ENCODE results near the gene PRLR. TPM values are rescaled to one million over a fixed set of nuclear protein-coding genes. Genes with fewer than 3 reads are reported as not detected.

The PRLR gene
- total and polyA plus RNA-seq, 10 of the 15 experiments (the other 5 are each of a cell fraction or from before 2014, with no cell fraction given), result 0.03 to 8.1 (median 0.20) TPM

DNA sequence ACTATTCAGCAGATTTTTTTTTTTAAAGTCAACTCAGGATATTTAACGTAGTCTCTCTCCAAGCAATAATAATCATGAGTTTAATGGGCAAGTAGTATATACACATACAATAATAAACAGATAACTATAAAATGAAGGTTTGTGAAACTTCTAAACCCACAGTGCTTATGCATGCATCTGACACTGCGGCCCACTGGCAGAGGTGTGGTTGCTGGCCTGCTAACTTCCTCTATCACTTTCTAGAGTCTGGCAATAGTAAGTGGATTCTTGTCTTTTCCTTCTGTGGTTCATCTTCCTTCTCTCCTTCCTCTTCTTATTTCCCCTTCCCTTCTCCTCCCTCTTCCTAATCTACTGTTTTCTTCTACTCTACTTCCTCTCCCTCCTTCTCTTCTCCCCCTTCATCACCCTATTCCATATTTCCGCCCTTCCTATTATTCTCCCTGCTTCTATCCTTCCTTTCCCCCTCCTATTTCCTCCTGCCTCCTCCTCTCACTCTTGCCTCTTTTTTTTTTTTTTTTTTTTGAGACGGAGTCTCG is 164.0 kb downstream of the PRLR start:
- RAD21 ChIA-PET (ENCODE audit: unreplicated experiment), result no interaction called here
- peaks cover 0 to 2% of the 10 kb centered on the region in 2 experiments; a peak in 1 of 4 replicates for H3K36me3 ChIP-seq (ENCODE audit: control insufficient read depth in 2 of 2, insufficient read depth in 2 of 2, low read length in 1 of 2)
- in situ Hi-C loops (cut with MboI), result no loop called here
- WGBS (ENCODE audit: insufficient coverage, insufficient replicate concordance, low lambda C conversion rate, missing lambda C conversion rate), result 71% methylated on average over 3 of the region's 5 CpGs
- no peaks in the 10 kb centered on the region for H4K20me1 ChIP-seq (ENCODE audit: control insufficient read depth, insufficient read depth)
- no peaks in the 10 kb centered on the region for H3K79me2 ChIP-seq (ENCODE audit: control insufficient read depth, insufficient read depth, low read length)
- no peak overlapping the region for H3K9ac ChIP-seq (ENCODE audit: control insufficient read depth, insufficient read depth, low read length)
- no peak for DNase-seq (ENCODE audit: low read depth, low spot score)
- no peak overlapping the region for H3K27ac ChIP-seq (ENCODE audit: control insufficient read depth, insufficient read depth)
- no peaks in the 10 kb centered on the region for H3K27me3 ChIP-seq (replicated peaks in 1 of 2; ENCODE audit: control insufficient read depth in 2 of 2, insufficient read depth in 2 of 2, low read length in 1 of 2)
- no peak overlapping the region for H2AFZ ChIP-seq (ENCODE audit: control insufficient read depth, low read depth, low read length)
- CTCF ChIA-PET, result interaction anchor here (0.7 kb wide), 1 partner anchor 417 kb away, joined by 3 read pairs; no protein-coding TSS in a partner anchor
- no TSS peak for BruUV-seq (replicated peaks)
- intact Hi-C loops (cut with micrococcal nuclease; ENCODE audit: unreplicated experiment), result no loop called here
- no peaks in the 10 kb centered on the region for H3K4me1 ChIP-seq (ENCODE audit: control insufficient read depth, insufficient read depth, low read length)
- H3K9me3 ChIP-seq (replicated peaks; ENCODE audit: control insufficient read depth, insufficient read depth, low read length), result no peaks in the 10 kb centered on the region
- ATAC-seq, result peak; percentile 97
- SMC1A ChIA-PET (ENCODE audit: uncharacterized antibody, unreplicated experiment), result interaction anchor here (1.0 kb wide), 1 partner anchor 16 kb away, joined by 3 read pairs; no protein-coding TSS in a partner anchor
- POLR2A ChIA-PET, result no interaction called here
- no peak overlapping the region for H3K4me2 ChIP-seq (ENCODE audit: control insufficient read depth, insufficient read depth)
- H3K4me3 ChIP-seq, result no peak overlapping the region
- no peak for FAIRE-seq
- TF ChIP-seq NBN (IDR thresholded peaks at IDR 0.05), result 0 out of 2 replicates have a peak, but pooled peaks have one; percentile 43
- TF ChIP-seq NFIC (IDR thresholded peaks at IDR 0.05; ENCODE audit: low read depth, low read length), result no peak
- TF ChIP-seq, protein P1, sequence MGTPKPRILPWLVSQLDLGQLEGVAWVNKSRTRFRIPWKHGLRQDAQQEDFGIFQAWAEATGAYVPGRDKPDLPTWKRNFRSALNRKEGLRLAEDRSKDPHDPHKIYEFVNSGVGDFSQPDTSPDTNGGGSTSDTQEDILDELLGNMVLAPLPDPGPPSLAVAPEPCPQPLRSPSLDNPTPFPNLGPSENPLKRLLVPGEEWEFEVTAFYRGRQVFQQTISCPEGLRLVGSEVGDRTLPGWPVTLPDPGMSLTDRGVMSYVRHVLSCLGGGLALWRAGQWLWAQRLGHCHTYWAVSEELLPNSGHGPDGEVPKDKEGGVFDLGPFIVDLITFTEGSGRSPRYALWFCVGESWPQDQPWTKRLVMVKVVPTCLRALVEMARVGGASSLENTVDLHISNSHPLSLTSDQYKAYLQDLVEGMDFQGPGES (IDR thresholded peaks at IDR 0.05), result no peak
- TF ChIP-seq MTA2 (IDR thresholded peaks at IDR 0.05; ENCODE audit: low read depth), result peak; percentile 21; the same call in 1 of the 2 replicates
- TF ChIP-seq, protein P2, sequence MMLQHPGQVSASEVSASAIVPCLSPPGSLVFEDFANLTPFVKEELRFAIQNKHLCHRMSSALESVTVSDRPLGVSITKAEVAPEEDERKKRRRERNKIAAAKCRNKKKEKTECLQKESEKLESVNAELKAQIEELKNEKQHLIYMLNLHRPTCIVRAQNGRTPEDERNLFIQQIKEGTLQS (IDR thresholded peaks at IDR 0.05; ENCODE audit: borderline replicate concordance, extremely low read depth, low read depth, low read length), result no peak
- TF ChIP-seq, protein P3, sequence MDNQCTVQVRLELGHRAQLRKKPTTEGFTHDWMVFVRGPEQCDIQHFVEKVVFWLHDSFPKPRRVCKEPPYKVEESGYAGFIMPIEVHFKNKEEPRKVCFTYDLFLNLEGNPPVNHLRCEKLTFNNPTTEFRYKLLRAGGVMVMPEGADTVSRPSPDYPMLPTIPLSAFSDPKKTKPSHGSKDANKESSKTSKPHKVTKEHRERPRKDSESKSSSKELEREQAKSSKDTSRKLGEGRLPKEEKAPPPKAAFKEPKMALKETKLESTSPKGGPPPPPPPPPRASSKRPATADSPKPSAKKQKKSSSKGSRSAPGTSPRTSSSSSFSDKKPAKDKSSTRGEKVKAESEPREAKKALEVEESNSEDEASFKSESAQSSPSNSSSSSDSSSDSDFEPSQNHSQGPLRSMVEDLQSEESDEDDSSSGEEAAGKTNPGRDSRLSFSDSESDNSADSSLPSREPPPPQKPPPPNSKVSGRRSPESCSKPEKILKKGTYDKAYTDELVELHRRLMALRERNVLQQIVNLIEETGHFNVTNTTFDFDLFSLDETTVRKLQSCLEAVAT (IDR thresholded peaks at IDR 0.05), result 0 out of 2 replicates have a peak, but pooled peaks have one; percentile 48
- 0 out of 2 replicates have a peak, but pooled peaks have one; percentile 68 for TF ChIP-seq HDGF (IDR thresholded peaks at IDR 0.05)
- TF ChIP-seq TCF7 (IDR thresholded peaks at IDR 0.05; ENCODE audit: borderline replicate concordance), result no peak
- no peak for TF ChIP-seq CHD2 (IDR thresholded peaks at IDR 0.05; ENCODE audit: borderline replicate concordance, low read depth, low read length)
- TF ChIP-seq, protein P4, sequence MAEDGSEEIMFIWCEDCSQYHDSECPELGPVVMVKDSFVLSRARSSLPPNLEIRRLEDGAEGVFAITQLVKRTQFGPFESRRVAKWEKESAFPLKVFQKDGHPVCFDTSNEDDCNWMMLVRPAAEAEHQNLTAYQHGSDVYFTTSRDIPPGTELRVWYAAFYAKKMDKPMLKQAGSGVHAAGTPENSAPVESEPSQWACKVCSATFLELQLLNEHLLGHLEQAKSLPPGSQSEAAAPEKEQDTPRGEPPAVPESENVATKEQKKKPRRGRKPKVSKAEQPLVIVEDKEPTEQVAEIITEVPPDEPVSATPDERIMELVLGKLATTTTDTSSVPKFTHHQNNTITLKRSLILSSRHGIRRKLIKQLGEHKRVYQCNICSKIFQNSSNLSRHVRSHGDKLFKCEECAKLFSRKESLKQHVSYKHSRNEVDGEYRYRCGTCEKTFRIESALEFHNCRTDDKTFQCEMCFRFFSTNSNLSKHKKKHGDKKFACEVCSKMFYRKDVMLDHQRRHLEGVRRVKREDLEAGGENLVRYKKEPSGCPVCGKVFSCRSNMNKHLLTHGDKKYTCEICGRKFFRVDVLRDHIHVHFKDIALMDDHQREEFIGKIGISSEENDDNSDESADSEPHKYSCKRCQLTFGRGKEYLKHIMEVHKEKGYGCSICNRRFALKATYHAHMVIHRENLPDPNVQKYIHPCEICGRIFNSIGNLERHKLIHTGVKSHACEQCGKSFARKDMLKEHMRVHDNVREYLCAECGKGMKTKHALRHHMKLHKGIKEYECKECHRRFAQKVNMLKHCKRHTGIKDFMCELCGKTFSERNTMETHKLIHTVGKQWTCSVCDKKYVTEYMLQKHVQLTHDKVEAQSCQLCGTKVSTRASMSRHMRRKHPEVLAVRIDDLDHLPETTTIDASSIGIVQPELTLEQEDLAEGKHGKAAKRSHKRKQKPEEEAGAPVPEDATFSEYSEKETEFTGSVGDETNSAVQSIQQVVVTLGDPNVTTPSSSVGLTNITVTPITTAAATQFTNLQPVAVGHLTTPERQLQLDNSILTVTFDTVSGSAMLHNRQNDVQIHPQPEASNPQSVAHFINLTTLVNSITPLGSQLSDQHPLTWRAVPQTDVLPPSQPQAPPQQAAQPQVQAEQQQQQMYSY (CRISPR knock-in tag; IDR thresholded peaks at IDR 0.05), result no peak
- TF ChIP-seq ATF7 (IDR thresholded peaks at IDR 0.05; ENCODE audit: low read depth), result peak; percentile 22; the same call in 1 of the 2 replicates
- TF ChIP-seq, protein P5, sequence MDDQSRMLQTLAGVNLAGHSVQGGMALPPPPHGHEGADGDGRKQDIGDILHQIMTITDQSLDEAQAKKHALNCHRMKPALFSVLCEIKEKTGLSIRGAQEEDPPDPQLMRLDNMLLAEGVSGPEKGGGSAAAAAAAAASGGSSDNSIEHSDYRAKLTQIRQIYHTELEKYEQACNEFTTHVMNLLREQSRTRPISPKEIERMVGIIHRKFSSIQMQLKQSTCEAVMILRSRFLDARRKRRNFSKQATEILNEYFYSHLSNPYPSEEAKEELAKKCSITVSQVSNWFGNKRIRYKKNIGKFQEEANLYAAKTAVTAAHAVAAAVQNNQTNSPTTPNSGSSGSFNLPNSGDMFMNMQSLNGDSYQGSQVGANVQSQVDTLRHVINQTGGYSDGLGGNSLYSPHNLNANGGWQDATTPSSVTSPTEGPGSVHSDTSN (IDR thresholded peaks at IDR 0.05; ENCODE audit: insufficient replicate concordance, low read depth, low read length), result no peak
- peak; percentile 52; the same call in 1 of the 2 replicates for TF ChIP-seq IKZF1 (conservative IDR thresholded peaks at IDR 0.05)
- TF ChIP-seq YBX1 (IDR thresholded peaks at IDR 0.05), result 0 out of 2 replicates have a peak, but pooled peaks have one; percentile 33
